ENCODE results near the gene PITPNC1. TPM values are rescaled to one million over a fixed set of nuclear protein-coding genes. Genes with fewer than 3 reads are reported as not detected.
"Not testable (repeated sequence)": the region's sequence is repeated elsewhere in the genome, so short reads cannot be mapped to it uniquely, and the experiment has no call there.

Gene PITPNC1
- polyA plus RNA-seq, 3 donors: 25.7 to 27.6 (median 27.3) TPM

- DNase-seq (ENCODE audit: low read depth in 3 of 3, low spot score in 2 of 3): peak in 2 of 3 donors; percentile 81 to 90
Observed at GRCh38 chr17:67366193-67367157, 10.6 kb upstream of the PITPNC1 start, which contains the start of gene PSMD12. Gene PSMD12, minus strand, starts transcription at chr17:67366577. Its CDS starts 58 bp downstream, at chr17:67366519.

- DNase-seq (ENCODE audit: low read depth in 3 of 3, low spot score in 2 of 3): no peak
Observed at GRCh38 chr17:67369676-67370075, 7.4 kb upstream of the PITPNC1 start.

DNA sequence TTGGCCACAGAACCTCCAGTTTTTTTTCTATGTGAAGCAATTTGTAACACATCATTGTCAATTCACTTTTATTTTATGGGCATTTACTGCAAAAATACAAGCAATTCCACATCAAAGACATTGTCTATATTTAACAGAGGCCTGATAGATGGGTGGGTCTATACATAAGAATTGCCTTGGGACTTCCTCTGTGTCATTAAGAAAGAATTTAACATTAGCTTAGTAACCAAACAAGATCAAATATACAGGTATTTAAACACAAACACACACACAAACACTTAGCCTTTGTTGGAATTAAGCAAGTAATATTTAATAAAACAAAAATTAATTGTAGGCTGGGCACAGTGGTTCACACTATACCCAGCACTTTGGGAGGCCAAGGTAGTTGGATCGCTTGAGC lies 4.3 kb upstream of the PITPNC1 start:
- DNase-seq (ENCODE audit: low read depth in 3 of 3, low spot score in 2 of 3): no peak

DNA sequence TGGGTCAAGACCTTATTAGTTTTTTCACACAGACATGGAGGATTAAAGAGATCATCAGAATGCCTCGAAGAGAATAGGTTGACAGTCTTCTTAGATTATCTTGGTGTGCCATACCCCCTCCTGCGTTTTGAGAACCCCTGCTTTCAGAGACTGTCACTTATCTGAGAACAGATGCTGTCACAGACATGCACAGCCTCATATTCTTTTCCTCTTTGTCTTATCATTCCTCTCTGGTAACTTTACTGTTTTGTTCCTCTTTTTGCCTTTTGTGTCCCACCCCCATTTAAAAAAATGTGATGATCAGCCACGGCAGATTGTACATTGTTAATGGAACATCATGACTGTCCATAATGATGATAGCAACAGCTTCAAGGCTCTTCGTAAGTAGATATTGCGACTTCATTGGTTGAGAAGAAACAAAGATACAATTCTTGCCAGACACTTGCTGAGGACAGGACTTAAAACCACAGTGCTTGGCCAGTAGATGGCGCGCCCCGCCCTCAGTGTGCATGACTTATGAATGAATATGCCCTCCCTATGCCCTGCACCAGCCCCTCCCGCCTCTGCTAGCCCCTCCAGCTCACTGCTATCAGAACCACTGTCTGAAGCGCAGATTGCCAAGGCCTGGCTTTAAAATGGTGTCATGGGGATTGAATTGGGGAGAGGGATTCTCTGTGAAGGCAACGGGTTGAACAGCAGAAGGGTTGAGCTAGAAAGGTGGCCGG lies 2.6 kb upstream of the PITPNC1 start:
- peak in 1 of 3 donors; percentile 50 for DNase-seq (ENCODE audit: low read depth in 3 of 3, low spot score in 2 of 3)

- DNase-seq (ENCODE audit: low read depth in 3 of 3, low spot score in 2 of 3): no peak
Observed at GRCh38 chr17:67375054-67375427, 2.0 kb upstream of the PITPNC1 start.

GRCh38 chr17:67375716-67376115 lies 1.4 kb upstream of the PITPNC1 start:
- no peak for DNase-seq (ENCODE audit: low read depth in 3 of 3, low spot score in 2 of 3)

GRCh38 chr17:67376415-67376736 lies 705 bp upstream of the PITPNC1 start:
- DNase-seq (ENCODE audit: low read depth in 3 of 3, low spot score in 2 of 3): no peak

- no peak for DNase-seq (ENCODE audit: low read depth in 3 of 3, low spot score in 2 of 3)
Observed at GRCh38 chr17:67377488-67378453, 690 bp downstream of the PITPNC1 start.

DNA sequence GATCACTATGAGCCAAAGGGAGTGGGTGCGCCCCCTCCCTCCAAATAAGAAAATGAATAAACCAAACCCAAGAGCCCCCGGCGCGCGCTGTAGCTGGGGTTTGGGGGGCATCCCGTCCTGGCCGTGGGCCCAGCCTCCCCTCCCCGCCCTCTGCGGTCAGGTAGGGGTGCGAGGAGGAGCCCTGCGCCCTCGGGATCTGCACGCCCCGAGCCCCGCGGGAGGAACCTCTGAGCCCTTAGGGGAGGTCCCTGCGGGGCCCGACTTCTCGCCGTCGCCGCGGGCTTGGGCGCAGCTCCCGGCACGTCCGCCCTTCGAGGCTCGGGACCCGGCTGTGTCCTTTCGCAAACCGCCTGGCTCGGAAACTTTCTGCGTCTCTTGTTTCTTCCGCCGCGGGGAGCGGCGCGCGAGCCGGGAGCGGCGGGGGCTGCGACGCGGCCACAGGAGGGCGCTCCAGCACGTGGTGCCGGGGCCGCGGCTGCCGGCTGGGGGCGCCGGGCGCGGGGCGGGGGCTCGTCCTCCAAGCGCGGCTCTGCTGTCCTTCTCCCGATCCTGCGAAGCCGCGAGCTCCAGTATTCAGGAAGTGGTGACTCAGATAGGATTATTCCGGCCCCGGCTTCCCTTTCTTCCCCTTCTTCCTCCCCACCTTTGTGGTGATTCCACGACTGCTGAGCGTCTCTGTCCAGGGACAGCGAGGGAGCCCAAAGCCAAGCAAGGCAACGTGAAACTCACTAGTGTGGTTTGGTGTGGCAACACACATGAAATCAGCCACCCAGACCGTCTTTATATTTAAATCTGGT lies 1.6 kb downstream of the PITPNC1 start:
- DNase-seq (ENCODE audit: low read depth in 3 of 3, low spot score in 2 of 3): peak in 1 of 3 donors; percentile 58

GRCh38 chr17:67379251-67379630 lies 2.2 kb downstream of the PITPNC1 start:
- DNase-seq (ENCODE audit: low read depth in 3 of 3, low spot score in 2 of 3): no peak

- no peak for DNase-seq (ENCODE audit: low read depth in 3 of 3, low spot score in 2 of 3)
Observed at GRCh38 chr17:67381929-67382257, 4.8 kb downstream of the PITPNC1 start.

DNA sequence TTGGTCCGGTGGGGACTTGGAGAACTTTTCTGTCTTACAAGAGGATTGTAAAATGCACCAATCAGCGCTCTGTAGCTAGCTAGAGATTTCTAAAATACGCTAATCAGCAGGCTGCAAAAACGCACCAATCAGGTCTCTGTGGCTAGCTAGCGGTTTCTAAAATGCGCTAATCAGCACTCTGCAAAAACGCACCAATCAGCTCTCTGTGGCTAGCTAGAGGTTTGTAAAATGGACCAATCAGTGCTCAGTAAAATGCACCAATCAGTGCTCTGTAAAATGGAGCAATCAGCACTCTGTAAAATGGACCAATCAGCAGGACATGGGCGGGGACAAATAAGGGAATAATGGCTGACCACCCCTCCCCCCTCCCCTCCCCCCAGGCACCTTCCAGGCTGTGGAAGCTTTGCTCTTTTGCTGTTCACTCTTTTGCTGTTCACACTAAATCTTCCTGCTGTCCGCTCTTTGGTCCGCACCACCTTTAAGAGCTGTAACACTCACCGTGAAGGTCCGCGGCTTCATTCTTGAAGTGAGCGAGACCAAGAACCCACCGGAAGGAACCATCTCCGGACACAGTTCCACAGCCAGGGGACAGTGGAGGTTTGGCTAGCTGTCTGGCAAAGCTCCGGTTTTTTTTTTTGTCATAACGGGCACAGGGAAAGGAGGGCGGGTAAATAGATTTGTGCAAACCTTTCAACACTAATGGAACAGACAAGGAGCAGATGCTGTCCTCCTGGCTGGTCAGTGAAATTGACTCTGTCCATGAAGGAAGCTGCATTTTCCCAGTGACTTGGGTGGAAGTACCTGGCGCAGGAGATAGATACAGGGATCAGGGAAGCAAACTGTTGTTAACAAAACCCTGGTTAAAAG lies 8.3 kb downstream of the PITPNC1 start:
- DNase-seq (ENCODE audit: low read depth in 3 of 3, low spot score in 2 of 3): no peak

DNA sequence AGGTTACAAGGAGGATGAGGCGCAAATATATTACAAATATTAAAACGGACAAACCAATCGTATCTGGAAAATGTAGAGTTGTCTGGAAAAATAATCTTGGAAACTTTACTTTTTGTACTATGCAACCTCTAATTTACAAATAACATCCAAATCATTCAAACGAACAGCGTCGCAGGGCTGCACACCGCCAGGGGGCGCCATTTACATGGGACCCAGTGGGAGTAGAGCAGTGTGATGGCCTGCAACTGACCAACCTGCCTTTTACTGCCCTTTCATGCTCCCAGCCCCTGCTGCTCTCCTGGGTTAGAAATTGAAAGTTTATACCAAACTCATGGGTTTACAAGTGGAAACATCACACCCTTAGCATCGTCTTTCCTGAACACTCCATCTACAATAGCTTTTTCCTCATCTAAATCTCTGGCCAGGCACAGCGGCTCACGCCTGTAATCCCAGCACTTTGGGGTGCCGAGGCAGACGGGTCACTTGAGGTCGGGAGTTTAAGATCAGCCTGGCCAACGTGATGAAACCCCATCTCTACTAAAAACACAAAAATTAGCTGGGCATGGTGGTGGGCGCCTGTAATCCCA lies 10.0 kb downstream of the PITPNC1 start:
- DNase-seq (ENCODE audit: low read depth in 3 of 3, low spot score in 2 of 3): no peak

- not testable (repeated sequence) for DNase-seq (ENCODE audit: low read depth in 3 of 3, low spot score in 2 of 3)
Observed at GRCh38 chr17:67388536-67388935, 11.5 kb downstream of the PITPNC1 start.

GRCh38 chr17:67388986-67389385 lies 11.9 kb downstream of the PITPNC1 start:
- DNase-seq (ENCODE audit: low read depth in 3 of 3, low spot score in 2 of 3): no peak

DNA sequence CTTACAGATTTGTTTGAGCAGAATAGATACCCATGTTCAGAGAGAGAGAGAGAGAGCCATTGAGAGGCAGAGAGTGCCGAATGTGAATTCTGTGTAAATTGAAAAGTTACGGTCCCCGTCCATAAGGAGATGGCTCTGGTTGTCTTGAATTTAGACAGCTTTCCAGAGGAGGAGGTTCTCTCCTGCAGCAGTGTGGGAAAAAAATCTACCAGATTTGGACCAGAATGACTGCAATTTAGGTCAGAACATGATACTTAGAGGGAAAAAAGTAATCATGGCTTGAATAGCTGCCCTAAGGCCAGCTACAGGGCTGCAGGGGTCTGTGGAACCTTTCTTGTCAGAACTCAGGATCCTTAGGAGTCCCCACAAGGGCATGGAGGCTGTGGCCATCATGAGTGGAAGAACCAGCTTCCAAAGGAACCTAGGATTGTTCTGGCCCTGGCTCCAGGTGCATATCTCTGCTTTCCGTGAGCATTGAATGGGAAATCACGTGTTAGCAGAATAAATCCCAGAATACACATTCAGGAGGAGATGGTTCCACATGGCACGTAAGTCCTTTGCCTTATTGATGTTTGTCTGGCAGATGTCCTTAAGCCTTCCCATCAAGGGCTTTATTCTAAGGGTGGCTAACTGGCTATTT lies 13.0 kb downstream of the PITPNC1 start:
- no peak for DNase-seq (ENCODE audit: low read depth in 3 of 3, low spot score in 2 of 3)

DNA sequence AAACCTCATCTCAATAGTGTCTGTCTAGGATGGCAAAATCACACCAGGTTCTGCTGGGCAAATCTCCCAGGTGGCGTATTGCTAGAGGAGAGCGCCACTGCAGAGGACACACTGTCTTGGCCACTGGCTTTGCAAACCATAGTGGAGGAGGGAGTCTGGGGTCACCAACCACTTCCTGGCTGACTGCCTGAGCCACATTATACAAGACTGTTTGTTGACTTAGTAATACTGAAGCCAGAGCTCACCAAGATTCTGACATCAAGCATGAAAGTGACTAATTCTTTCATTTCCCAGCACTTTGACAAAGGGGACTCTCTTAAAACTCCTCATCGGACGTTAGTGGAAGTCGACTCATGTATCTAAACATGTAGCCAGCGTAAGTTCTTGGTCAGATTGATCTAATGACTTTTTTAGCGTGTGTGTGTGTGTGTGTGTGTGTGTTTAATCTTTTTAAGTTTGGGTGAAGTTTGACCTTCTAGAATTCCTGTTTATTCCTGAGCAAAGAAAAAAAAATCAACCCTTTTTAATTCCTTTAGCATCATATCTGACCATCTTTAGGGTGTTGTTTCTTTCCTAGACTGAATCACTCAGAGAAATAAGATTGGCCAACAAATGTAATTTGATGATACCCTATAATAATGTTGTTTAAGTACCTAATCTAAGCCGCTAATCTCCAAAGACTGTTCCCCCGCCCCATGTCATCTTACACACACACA lies 13.7 kb downstream of the PITPNC1 start:
- peak in 1 of 3 donors; percentile 67 for DNase-seq (ENCODE audit: low read depth in 3 of 3, low spot score in 2 of 3)

DNA sequence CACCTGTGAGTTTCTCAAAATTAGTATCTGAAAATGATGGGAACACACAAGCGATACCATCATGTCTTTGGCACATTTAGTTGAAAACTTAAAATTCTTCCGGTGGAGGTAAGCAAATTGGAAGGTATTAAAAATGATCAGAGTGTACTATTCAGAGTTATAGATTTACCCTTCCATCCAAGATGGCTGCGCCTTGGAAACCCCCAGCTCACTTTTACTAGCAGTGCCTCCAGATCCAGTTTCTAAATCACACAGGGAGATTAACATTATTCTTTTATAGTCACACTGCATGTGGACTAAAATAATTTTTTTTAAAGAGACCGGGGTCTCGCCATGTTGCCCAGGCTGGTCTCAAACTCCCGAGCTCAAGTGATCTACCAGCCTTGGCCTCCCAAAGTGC lies 15.0 kb downstream of the PITPNC1 start:
- DNase-seq (ENCODE audit: low read depth in 3 of 3, low spot score in 2 of 3): no peak
